HEK293T (cell line): Measurements from ENCODE around the gene PPP1CC.

ENCODE experiments used
- ARNT ChIP-seq: fragments of 450-650 bp; IDR thresholded peaks from 2 replicates; pipeline ENCODE4 v1.6.1; 2017; ENCODE audit warnings: mild to moderate bottlenecking
- BHLHE40 ChIP-seq: fragments of 450-650 bp; IDR thresholded peaks from 2 replicates; pipeline ENCODE4 v1.6.1; 2016; ENCODE audit warnings: mild to moderate bottlenecking, moderate library complexity, borderline replicate concordance
- CTBP1 ChIP-seq: fragments of 450-650 bp; IDR thresholded peaks from 2 replicates; pipeline ENCODE4 v1.6.1; 2016; ENCODE audit warnings: borderline replicate concordance
- ELF4 ChIP-seq: fragments of 450-650 bp; IDR thresholded peaks from 2 replicates; pipeline ENCODE4 v1.6.1; 2017; ENCODE audit warnings: antibody characterized with exemption
- FOXA1 ChIP-seq: fragments of 450-650 bp; IDR thresholded peaks from 2 replicates; pipeline ENCODE4 v1.6.1; 2016; ENCODE audit warnings: mild to moderate bottlenecking
- FOXK2 ChIP-seq: fragments of 450-650 bp; IDR thresholded peaks from 2 replicates; pipeline ENCODE4 v1.6.1; 2016; ENCODE audit warnings: mild to moderate bottlenecking
- FOXM1 ChIP-seq: fragments of 450-650 bp; IDR thresholded peaks from 2 replicates; pipeline ENCODE4 v1.6.1; 2017; ENCODE audit warnings: mild to moderate bottlenecking, borderline replicate concordance
- HDGF ChIP-seq: fragments of 450-650 bp; IDR thresholded peaks from 2 replicates; pipeline ENCODE4 v1.6.1; 2017; ENCODE audit warnings: antibody characterized with exemption, borderline replicate concordance
- SP1 ChIP-seq: fragments of 450-650 bp; IDR thresholded peaks from 2 replicates; pipeline ENCODE4 v1.6.1; 2017
- TARDBP ChIP-seq: fragments of 450-650 bp; IDR thresholded peaks from 2 replicates; pipeline ENCODE4 v1.6.1; 2016
- ZNF384 ChIP-seq: fragments of 450-650 bp; IDR thresholded peaks from 2 replicates; pipeline ENCODE4 v1.6.1; 2016

DNA sequence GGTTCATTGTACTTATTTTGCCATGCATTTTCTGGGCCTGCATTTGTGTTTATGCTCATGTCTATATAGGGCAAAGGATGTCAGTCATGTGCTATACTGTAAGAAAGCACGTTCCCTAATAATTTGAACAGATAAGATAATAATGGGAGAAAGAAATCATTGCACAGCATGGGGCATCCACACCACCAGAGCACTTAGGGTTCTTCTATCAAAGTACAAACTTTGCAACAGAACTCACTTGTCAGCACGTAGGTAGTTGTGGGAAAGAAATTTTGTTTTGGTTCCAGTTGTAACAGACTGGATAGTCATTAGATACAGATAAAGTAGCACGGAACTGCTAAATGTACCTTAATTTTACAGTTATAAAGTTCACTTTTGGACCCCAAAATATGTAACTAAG, 10.1 kb downstream of the PPP1CC start:
- TF ChIP-seq ELF4: no peak
- no peak for TF ChIP-seq FOXK2
- no peak for TF ChIP-seq SP1
- TF ChIP-seq ARNT: no peak
- no peak for TF ChIP-seq BHLHE40
- TF ChIP-seq HDGF: no peak
- no peak for TF ChIP-seq CTBP1
- no peak for TF ChIP-seq FOXM1
- no peak for TF ChIP-seq FOXA1
- TF ChIP-seq ZNF384: no peak
- TF ChIP-seq TARDBP: no peak
